Activated naive CD4-positive, alpha-beta T cell treated with anti-CD3 and anti-CD28 coated beads, Interleukin-2, amount 50 U/mL, for 72 hours (primary cell): ENCODE measurements around the gene ELMOD1. TPM values are rescaled to one million over a fixed set of nuclear protein-coding genes. Genes with fewer than 3 reads are reported as not detected.

Source experiments
- ATAC-seq, 2 donors: fragments of 150-1000 bp; cut with Tn5 transposase; 2 replicates each; pipeline ENCODE4 v1.10.0; 2021; ENCODE audit warnings: mild to moderate bottlenecking in 2 of 2, moderate library complexity in 2 of 2
- DNase-seq, 2 donors: peaks; one replicate each; pipeline ENCODE4 v3.0.0; 2021 to 2022; ENCODE audit warnings: low spot score in 2 of 2
- H3K27ac Mint-ChIP-seq, 2 donors: one replicate each; pipeline ENCODE4 v1.8.0; 2022; ENCODE audit warnings: mild to moderate bottlenecking in 2 of 2, mixed read lengths in 2 of 2
- H3K36me3 Mint-ChIP-seq, 2 donors: one replicate each; pipeline ENCODE4 v1.8.0; 2022; ENCODE audit warnings: mixed read lengths in 2 of 2
- H3K9me3 Mint-ChIP-seq, 2 donors: one replicate each; pipeline ENCODE4 v1.8.0; 2022; ENCODE audit warnings: mixed read lengths in 2 of 2
- total RNA-seq, 2 donors: library from RNA; stranded (reverse); gene quantifications; one replicate each; pipeline ENCODE4 v1.2.3, GENCODE V29; 2022

Gene ELMOD1
- total RNA-seq, 2 donors from 2014 or later, result not detected

- ATAC-seq (no peak), DNase-seq (no peak)
- no peak overlapping the region for H3K27ac Mint-ChIP-seq
Observed at GRCh38 chr11:107691000-107691750, 100.2 kb downstream of the ELMOD1 start.

GRCh38 chr11:107695446-107695845, 104.5 kb downstream of the ELMOD1 start:
- DNase-seq (no peak), ATAC-seq (no peak)
- H3K27ac Mint-ChIP-seq, result no peak overlapping the region
- no peaks in the 10 kb centered on the region for H3K9me3 Mint-ChIP-seq
- H3K36me3 Mint-ChIP-seq, result peaks cover 0 to 5% of the 10 kb centered on the region in 2 donors

More at GRCh38 chr11:107691000-107691750, 100.2 kb downstream of the ELMOD1 start:
- Mint-ChIP-seq H3K36me3 (peaks cover 0 to 5% of the 10 kb centered on the region in 2 donors), H3K9me3 (no peaks in the 10 kb centered on the region)

DNA sequence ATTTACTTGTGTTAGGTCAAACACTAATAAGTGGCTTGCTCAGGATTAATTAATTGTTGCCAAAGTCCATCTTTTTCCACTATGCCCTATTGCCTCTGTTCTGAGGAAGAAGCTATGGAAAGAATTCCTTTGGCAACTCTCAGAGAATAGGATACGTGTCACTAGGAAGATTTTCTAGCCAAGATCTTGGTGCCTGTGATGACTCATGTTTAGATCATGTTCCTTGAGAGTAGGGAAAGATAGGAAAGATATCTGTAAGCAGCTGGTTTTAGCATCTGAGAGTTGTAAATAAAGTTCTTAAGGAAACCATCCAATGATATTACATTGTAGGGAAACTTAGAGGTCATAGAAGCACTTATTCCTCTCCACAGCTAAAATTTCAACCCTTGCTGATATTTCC, 105.2 kb downstream of the ELMOD1 start:
- no peak overlapping the region for H3K27ac Mint-ChIP-seq
- DNase-seq (no peak), ATAC-seq (no peak)
- no peaks in the 10 kb centered on the region for H3K9me3 Mint-ChIP-seq
- H3K36me3 Mint-ChIP-seq, result peaks cover 0 to 5% of the 10 kb centered on the region in 2 donors

- no peak for ATAC-seq
- no peak for DNase-seq
- peaks cover 0 to 2% of the 10 kb centered on the region in 2 donors for H3K36me3 Mint-ChIP-seq
- no peaks in the 10 kb centered on the region for H3K9me3 Mint-ChIP-seq
- H3K27ac Mint-ChIP-seq, result no peak overlapping the region
Observed at GRCh38 chr11:107697291-107697690, 106.3 kb downstream of the ELMOD1 start.

DNA sequence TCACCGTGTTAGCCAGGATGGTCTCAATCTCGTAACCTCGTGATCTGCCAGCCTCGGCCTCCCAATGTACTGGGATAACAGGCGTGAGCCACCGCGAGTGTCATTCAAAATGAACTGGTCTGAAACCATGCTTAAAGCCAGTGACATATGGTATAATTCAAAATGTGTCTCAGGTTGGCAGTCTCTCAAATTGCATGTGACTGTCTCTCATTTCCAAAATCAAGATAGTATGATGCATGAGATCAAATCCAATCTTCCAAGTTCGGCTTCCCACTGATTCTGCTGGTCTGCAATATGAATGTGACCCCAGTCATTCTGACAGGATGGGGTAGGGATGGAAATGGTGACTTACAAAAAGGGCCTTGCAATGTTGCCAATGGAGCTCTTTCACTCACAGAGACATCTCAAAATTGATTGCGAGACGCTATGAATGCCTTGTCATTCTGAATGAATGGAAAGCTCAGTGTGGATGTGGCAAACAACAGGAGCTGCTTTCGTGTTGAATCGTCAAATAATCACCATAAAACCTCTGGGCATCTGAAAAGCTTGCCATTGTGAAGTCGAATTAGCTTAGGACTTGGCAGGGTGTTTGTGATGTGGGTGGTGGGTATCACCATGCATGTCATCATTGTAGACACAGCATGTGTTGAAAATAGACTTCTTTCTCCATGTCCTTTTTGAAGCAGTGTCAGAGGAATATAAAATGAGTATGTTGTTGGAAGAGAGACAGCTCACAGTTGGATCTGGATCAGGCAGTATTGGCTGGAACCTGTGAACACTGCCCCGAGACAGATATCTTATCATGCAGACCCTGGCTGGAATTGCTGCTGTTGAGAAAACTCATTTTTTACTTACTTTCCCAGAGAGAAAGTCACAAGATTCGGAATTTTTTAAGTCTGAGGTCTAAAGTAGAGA, 108.7 kb downstream of the ELMOD1 start:
- ATAC-seq (no peak), DNase-seq (no peak)
- Mint-ChIP-seq H3K36me3 (no peaks in the 10 kb centered on the region), H3K9me3 (no peaks in the 10 kb centered on the region), H3K27ac (no peak overlapping the region)

- Mint-ChIP-seq H3K36me3 (no peaks in the 10 kb centered on the region), H3K9me3 (no peaks in the 10 kb centered on the region), H3K27ac (no peak overlapping the region)
- DNase-seq (no peak), ATAC-seq (no peak)
Observed at GRCh38 chr11:107702109-107702660, 111.2 kb downstream of the ELMOD1 start.

- Mint-ChIP-seq H3K36me3 (no peaks in the 10 kb centered on the region), H3K9me3 (no peaks in the 10 kb centered on the region), H3K27ac (no peak overlapping the region)
- DNase-seq (no peak), ATAC-seq (no peak)
Observed at GRCh38 chr11:107702723-107703122, 111.8 kb downstream of the ELMOD1 start.

DNA sequence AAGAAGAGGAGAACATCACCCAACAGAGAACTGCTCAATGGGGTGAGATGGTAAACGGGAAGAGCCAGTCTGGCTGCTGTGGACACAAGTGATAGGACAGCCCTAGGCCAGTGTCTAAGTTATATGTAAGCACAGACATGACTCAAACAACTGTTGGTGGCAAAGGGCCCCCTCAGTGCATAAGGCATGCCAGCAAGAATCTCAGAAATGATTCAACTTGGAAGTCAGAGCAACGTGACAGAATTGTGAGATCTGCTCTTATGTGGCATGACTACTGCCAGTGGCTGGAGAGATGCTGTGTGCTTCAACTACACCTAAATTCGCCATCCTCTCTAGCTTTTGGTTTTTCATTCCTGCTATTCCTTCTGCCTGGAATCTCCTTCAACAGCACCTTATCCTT, 113.5 kb downstream of the ELMOD1 start:
- no peak for ATAC-seq
- Mint-ChIP-seq H3K9me3 (no peaks in the 10 kb centered on the region), H3K27ac (no peak overlapping the region), H3K36me3 (no peaks in the 10 kb centered on the region)
- DNase-seq, result no peak

- H3K9me3 Mint-ChIP-seq, result no peaks in the 10 kb centered on the region
- ATAC-seq (no peak), DNase-seq (no peak)
- H3K27ac Mint-ChIP-seq, result no peak overlapping the region
- H3K36me3 Mint-ChIP-seq, result no peaks in the 10 kb centered on the region
Observed at GRCh38 chr11:107705027-107705426, 114.1 kb downstream of the ELMOD1 start.

DNA sequence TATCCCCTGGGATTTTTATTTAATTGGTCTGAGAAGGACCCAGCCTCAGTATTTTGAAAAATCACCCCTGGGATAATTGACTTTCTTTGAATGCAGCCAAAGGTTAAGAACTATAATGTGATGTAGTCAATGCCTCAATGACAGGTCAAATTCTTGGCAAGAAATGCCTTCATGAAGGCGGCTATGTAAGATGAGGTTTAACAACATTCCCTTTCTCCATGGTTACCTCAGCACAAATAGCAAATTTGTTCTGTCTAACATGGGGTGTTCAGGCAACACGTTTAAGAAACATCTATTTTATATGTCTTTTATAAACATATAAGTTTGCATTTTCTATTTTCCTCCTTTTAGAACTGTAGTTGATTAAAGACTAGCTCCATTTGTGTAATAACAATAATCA, 115.6 kb downstream of the ELMOD1 start:
- ATAC-seq (no peak), DNase-seq (no peak)
- Mint-ChIP-seq H3K36me3 (no peaks in the 10 kb centered on the region), H3K27ac (no peak overlapping the region), H3K9me3 (no peaks in the 10 kb centered on the region)

DNA sequence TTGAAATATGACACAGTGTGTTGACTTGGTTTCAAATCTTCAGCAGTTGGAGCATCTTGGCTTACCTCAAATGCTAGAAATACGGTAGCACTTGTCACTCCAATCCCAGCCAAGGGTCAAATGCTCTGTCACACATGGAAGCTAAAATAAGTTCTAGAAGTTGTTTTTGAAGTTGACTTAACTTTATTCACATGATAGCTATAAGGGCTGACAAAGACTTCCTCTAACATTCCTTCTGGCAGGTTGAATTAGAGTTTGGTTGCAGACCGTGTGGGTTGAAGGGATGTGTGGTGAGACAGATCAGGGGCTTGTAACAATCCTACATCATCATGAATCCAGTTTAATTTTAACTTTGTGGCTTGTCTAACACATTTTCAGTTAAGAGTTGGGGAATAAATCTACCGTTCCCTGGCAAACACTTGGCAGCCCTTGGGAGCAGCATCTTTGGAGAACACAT, 116.3 kb downstream of the ELMOD1 start:
- Mint-ChIP-seq H3K27ac (no peak overlapping the region), H3K36me3 (no peaks in the 10 kb centered on the region), H3K9me3 (no peaks in the 10 kb centered on the region)
- no peak for ATAC-seq
- DNase-seq, result no peak

DNA sequence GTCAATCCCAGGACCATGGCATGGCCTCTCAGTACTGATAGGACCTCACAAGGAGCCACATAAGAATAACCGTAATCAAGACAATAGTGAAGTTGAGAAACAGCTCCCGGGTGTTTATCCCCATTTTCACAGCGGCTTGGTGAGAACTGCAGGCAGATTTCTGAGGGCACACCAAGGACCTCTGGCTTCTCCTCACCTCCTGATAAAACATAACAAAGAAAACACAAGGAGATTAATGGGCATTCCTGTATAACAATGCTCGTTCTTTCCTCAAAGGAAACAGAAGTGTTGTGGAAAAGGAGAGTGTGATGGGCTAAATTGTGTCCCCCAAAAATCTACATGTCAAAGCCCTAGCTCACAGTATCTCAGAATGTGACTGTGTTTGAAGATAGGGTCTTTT, 116.9 kb downstream of the ELMOD1 start:
- no peaks in the 10 kb centered on the region for H3K36me3 Mint-ChIP-seq
- no peaks in the 10 kb centered on the region for H3K9me3 Mint-ChIP-seq
- H3K27ac Mint-ChIP-seq, result no peak overlapping the region
- DNase-seq (no peak), ATAC-seq (no peak)

- ATAC-seq, result no peak
- no peak for DNase-seq
- Mint-ChIP-seq H3K9me3 (no peaks in the 10 kb centered on the region), H3K27ac (no peak overlapping the region), H3K36me3 (no peaks in the 10 kb centered on the region)
Observed at GRCh38 chr11:107708792-107709191, 117.8 kb downstream of the ELMOD1 start.

- DNase-seq (no peak), ATAC-seq (no peak)
- Mint-ChIP-seq H3K36me3 (no peaks in the 10 kb centered on the region), H3K27ac (no peak overlapping the region), H3K9me3 (no peaks in the 10 kb centered on the region)
Observed at GRCh38 chr11:107710301-107710700, 119.4 kb downstream of the ELMOD1 start.

DNA sequence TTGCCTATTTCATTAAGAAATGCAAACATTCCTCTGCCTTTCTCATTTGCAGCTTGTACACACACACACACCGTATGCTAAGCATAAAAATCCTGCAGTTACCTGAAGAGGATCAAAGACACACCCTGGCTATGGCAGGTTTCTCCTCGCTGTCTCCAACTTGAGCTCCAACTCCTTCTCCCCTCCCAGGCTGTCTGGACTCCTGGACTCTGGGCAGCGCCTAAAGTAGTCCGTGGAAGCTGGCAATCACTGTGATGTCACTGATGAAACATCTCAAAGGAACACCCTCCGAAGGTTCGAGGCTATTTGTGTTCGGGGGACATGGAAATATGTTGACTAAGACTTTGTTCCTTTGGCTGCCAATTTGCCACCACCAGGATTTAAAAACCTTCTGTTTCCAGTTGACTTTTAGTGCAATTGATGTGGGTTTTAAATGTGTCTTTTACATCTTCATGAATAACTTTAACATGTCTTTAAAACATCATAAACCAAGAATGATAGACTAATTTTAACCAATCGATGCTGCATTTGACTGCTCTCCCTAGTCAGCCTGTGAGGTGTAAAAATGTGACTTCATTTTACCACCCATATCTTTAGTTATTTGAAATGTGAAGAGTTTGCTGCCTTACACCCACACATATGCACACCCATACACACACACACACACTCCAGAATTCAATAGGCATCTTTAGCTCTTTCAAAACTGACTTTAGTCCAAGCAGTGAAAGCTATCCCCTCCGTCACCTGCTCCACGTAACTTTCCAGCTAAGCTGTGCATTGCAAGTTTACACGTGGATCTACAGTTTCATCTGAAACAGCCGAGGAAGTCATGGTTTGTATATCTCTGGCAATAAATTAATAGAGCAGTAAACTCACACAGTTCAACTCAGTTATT, 121.2 kb downstream of the ELMOD1 start, which contains the start of gene SLN:
Gene SLN (minus strand): TSS at position 196 of the 895 bp plus-strand sequence.
- DNase-seq (no peak), ATAC-seq (no peak)
- H3K9me3 Mint-ChIP-seq, result no peaks in the 10 kb centered on the region
- H3K36me3 Mint-ChIP-seq, result no peaks in the 10 kb centered on the region
- H3K27ac Mint-ChIP-seq, result no peak within 1 kb of the TSS

- no peaks in the 10 kb centered on the region for H3K9me3 Mint-ChIP-seq
- no peaks in the 10 kb centered on the region for H3K36me3 Mint-ChIP-seq
- no peak for ATAC-seq
- DNase-seq, result no peak
- H3K27ac Mint-ChIP-seq, result no peak overlapping the region
Observed at GRCh38 chr11:107713009-107713408, 122.1 kb downstream of the ELMOD1 start.
